Measurements from ENCODE around the gene CASKIN2.
"Not testable (repeated sequence)": the region's sequence is repeated elsewhere in the genome, so short reads cannot be mapped to it uniquely, and the experiment has no call there.

CASKIN2 gene

DNA sequence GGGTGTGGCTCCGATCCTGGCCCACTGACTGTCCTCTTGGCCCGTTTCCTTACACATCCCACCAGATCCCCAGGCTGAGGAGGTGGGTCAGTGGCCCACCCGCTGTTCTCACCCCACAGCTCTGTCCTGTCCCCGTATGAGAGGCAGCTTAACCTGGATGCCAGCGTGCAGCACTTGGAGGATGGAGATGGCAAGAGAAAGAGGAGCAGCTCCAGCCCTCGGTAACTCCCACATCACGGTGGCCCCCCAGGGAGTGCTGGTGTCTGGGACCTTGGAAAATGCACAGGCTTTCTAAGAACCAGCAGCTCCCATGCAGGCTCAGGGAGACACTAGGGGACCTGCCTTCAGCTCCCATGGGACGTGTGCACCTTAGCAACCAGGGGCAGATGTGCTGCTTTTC, 6.0 kb upstream of the CASKIN2 start:
- DNase-seq = no peak

GRCh38 chr17:75520413-75520812, 5.1 kb upstream of the CASKIN2 start:
- DNase-seq = not testable (repeated sequence)

DNA sequence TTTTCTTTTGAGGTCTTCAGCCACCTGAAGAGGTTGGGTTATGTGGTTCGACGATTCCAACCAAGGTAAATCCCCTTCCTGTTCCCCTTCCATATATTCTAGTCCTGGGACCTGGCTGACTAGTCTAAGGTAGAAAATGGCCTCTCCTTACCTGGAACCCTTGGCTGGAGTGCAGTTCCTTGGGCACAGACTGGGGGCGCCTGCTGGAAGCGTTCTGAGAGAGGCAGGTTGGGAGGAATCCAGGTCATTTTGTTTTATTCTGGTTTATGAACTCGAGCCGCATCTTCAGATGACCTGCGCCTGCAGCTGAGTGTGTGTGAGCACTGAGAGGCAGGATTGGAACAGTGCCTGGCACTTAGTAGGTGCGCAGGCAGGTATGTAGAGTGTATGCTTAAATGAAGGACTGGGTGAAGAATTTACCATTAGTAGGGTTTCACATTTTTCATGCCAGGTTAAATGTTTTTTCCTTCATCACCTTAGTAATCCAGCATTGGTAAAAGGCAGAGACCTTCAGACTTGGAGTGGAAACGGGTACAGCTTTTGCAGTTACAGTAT, 3.7 kb upstream of the CASKIN2 start:
- DNase-seq = no peak

- DNase-seq = no peak
Observed at GRCh38 chr17:75518201-75518600, 2.9 kb upstream of the CASKIN2 start.

GRCh38 chr17:75517297-75517865, 2.0 kb upstream of the CASKIN2 start:
- DNase-seq = no peak

GRCh38 chr17:75516619-75517296, 1.4 kb upstream of the CASKIN2 start:
- no peak for DNase-seq

- peak; percentile 63 for DNase-seq
Observed at GRCh38 chr17:75516255-75516618, 900 bp upstream of the CASKIN2 start, which contains the start of gene TSEN54. TSEN54 (plus strand) TSS chr17:75516528; CDS start chr17:75516561, 33 bp downstream.

GRCh38 chr17:75514919-75515495, 330 bp downstream of the CASKIN2 start:
- no peak for DNase-seq

DNA sequence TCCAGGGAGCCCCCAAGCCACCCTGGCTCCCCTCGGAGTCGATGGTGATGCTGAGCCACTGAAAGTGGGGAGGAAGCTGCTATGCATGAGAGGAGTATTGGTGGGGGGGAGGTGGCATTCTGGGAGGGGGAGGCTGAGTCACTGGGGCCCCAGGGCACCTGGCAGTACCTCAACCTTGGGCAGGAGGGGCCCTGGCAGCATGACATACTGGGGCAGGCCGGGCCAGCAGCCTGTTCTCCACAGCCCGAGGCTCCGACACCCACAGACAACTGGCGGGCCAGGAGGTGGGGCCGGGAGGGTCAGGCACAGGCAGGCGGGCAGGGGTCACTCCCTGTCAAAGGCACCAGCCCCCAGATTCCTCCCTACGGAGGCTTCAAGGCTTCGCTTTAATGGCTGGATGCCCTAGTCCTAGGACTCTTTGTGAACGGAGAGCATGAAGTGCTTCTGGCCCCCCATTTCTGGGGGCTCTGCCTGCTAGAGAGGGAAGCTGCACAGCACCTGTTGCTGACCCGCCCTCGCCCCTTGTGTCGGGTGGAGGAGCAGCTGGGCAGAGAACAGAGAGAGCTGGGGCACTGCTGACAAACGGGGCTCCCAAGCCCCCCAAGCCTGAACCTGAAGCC, 928 bp downstream of the CASKIN2 start:
- DNase-seq = no peak

GRCh38 chr17:75513641-75514000, 1.7 kb downstream of the CASKIN2 start:
- DNase-seq = no peak

DNA sequence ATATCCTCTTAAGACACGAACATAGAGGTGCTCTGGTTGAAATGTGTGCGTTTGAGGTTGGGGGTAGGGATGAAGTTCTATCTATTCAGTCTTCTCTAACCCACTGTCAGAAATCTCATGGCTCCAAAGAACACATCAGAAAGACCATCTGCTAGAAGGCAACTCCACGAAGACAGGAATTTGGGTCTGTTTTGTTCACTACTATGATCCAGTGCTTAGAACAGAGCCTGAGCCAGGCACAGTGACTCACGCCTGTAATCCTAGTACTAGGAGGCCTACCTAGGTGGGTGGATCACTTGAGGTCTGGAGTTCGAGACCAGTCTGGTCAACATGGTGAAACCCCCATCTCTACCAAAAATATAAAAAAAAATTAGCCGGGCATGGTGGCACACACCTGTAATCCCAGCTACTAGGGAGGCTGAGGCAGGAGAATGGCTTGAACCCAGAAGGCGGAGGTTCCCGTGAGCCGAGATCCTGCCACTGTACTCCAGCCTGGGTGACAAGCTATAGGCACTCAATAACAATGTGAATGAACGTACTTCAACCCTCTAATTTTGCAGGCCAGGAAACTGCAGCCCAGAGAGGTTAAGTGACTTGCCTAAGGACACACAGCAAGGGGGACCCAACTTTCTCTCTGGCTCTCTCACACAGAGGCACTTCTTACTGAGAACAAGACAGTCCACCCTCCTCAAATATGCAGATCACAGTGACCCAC, 2.3 kb downstream of the CASKIN2 start:
- DNase-seq = no peak

DNA sequence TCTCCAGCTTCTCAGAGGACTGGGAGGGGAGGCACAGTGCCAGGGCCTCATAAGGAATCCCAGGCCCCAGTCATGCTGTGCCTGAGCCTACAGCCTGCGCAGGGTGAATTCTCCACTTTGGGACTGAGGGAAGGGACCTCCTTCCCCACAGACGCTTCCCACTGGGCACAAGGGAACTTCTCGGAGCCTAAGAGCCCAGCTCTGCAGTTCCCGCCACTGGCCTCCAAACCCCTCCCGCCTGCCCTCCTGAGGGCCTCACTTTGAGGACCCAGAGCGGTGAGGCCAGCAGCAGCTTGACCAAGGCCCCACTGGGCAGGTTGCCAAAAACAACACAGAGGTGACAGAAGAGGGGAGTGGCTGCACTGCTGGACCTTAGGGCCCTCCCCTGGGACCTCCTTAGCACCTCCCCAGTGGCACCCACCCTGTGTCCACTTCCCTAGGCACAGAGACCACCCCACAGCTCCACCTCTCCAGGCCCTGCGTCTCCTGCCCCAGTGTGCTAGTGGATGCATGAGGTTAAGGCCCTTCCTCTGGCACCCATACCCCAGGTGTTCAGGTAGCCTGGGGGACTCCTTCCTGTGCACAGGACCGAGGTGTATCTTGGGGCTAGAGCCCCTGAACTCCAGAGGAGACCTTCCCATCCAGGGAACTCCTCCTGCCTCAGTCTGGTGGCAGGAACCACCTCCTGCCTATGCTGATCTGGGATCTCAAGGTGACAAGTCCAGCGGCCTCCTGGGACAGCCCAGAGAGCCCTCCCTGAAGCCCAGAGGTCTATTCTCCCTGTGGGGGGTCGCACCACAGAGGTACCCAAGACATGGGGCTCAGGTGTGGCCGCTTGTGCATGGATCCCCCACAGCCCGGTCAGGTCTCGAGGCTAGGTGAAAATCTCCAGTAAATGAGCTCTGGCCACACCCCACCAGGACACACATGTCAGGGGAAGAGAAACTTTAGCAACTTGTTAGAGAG, 3.4 kb downstream of the CASKIN2 start:
- no peak for DNase-seq

DNA sequence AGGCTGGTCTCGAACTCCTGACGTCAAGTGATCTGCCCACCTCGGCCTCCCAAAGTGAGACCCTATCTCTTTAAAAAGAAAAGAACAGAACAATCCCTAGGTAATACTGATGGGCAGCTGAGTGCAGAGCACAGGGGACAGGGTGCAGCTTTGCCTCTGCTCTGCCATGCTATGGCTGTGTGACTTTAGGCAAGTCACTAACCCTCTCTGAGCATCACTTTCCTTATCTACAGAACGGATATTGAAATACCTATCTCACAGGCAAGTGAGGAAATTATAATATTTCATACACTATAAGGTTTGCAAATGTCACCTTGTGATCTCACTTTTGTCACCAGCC, 4.1 kb downstream of the CASKIN2 start:
- no peak for DNase-seq

DNA sequence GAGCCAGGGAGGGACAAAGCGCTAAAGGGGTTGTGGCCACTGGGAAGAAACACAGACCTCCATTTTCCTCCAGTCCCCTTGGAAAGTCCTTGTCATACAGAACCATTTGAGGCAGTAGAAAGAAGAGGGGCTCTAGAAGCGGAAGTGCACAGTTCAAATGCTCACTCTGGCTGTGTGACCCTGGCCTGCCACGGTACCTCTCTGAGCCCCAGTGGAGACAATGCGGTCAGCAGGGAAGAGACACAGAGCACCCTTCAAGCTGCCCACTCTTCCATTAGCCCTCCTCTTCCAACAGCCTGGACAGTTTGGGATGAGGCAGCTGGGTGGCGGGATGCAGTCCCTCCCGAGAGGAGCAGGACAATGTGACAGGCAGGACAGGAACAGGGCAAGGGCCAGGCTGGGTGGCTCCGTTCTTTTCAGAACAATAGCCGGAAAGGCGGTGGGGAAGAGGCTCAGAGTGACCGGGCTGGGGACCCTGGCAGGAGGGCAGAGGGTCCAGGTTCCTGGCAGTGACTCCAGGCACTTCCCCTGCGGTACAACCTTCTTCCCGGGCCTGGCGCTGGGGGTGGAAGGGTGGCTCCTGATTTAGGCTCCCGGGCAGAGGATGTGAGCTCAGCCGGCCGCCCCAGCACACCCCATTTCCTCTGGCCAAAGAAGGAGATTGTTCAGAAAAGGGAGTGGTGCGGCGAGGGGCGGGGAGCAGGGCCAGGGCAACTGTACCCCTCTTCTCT, 5.6 kb downstream of the CASKIN2 start:
- DNase-seq = no peak

DNA sequence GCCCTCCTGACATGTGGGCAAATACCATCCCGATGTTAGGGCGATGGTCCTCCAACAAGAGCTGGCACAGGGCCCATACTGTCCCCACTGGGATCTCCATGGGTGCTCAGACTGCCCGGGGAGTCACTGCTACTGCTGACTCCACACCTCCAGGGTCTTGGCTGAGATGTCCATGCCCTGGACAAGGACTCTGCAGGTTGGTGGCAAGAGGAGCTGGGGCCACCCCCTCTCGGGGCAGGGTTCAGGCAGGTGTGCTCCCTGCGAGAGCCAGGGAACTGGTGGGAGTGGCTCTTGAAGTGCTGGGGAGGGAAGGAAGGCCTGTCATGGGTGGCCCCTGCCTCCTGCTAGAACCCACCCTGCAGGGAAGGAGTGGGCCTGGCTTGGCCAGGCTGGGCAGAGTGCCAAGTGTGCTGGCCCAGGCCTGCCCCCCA, 6.4 kb downstream of the CASKIN2 start:
- no peak for DNase-seq

DNA sequence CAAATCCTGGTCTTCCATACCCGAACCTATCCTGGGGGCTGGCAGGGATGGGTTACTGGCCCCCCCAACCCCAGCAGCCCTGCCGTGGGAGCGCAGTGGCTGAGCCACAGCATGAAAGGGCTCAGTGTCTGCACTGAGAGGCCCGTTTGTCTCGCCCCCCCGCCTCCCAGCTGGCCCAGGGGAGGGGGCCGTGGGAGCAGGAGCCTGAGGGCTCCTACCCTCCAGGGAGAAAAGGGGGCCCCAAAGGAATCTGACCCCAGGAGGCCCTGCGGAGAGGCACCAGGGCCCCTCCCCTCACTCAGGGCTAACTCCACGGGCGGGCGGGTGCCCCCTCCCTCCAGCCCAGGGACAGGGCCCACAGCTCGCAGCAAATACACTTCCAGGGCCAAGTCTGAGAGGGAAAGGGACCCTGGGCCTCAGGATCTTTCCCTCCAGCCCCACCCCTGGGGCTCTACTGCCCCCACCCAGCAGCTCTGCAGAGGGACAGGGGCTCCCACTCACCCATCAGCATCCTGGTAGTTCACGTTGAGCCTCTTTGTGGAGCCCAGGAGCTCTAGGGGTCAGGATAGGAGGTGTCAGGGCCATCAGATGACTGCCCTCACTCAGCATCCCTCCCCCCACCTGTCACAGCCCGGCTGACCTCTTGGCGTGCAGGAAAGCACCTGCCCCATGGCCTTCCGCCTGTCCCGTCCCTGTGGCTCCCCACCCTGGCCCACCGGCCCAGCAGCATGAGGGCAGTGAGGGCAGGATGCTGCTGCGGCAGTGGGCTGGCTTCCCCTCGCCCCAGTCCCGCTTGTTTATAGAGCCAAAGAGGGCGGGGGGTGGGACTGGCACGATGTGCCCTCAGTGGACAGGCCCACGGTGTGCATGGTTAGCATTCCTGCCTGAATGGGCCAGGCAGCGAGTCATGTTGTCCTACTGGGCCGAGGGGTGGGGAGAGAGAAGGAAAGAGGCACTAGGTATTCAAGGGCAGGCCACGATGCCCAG, 7.3 kb downstream of the CASKIN2 start:
- DNase-seq = no peak

- DNase-seq = no peak
Observed at GRCh38 chr17:75506888-75507287, 8.4 kb downstream of the CASKIN2 start.

GRCh38 chr17:75506134-75506533, 9.2 kb downstream of the CASKIN2 start:
- DNase-seq = no peak

DNA sequence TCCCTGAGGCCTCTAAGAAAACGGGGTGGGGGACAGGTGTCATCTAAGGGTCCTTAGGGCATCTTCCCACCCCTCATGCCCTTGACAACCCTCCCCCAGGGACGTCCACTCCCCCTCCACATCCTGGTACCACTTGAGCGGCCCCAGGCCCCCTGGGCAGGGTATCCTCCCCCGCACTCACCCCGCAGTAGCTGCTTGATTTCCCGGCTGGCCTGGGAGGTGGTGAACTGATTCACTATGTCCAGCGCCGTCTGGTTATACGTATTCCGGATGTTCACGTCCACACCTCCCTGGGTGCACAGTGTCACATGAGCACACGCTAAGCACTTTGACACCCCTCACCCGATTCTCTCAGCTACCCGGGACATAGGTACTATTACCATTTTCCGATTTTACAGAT, 9.7 kb downstream of the CASKIN2 start:
- no peak for DNase-seq

GRCh38 chr17:75505152-75505409, 10.3 kb downstream of the CASKIN2 start:
- DNase-seq = no peak
